RWPE2 (cell line): ENCODE data around the gene CDK13.

Source experiments
- ATAC-seq: fragments of 200-7000 bp; cut with Tn5 transposase; 3 replicates; pipeline ENCODE4 v1.9.1; 2021; ENCODE audit warnings: low read depth
- DNase-seq: peaks from one replicate; pipeline ENCODE4 v3.0.0-alpha.2; 2020; ENCODE audit warnings: low spot score
- H3K27ac ChIP-seq: fragments of 450-650 bp; 2 replicates; pipeline ENCODE4 v1.5.1; 2017; ENCODE audit warnings: mild to moderate bottlenecking; ENCODE audit not compliant: poor library complexity, severe bottlenecking
- H3K27me3 ChIP-seq: fragments of 250-450 bp; sonication (Bioruptor Pico); 2 replicates; pipeline ENCODE4 v1.5.1; 2021; ENCODE audit warnings: mild to moderate bottlenecking, moderate library complexity; ENCODE audit not compliant: insufficient read depth, poor library complexity, severe bottlenecking
- H3K36me3 ChIP-seq: fragments of 250-450 bp; sonication (Bioruptor Pico); 2 replicates; pipeline ENCODE4 v1.5.1; 2020; ENCODE audit warnings: low read depth, mild to moderate bottlenecking, moderate library complexity
- H3K4me1 ChIP-seq: fragments of 250-450 bp; sonication (Bioruptor Pico); 2 replicates; pipeline ENCODE4 v1.5.1; 2021; ENCODE audit warnings: mild to moderate bottlenecking, moderate library complexity; ENCODE audit not compliant: insufficient read depth, poor library complexity, severe bottlenecking
- H3K4me3 ChIP-seq: fragments of 250-450 bp; sonication (Bioruptor Pico); 2 replicates; pipeline ENCODE4 v1.5.1; 2021; ENCODE audit warnings: mild to moderate bottlenecking, moderate library complexity; ENCODE audit not compliant: severe bottlenecking
- H3K9me3 ChIP-seq: fragments of 250-450 bp; sonication (Bioruptor Pico); 2 replicates; pipeline ENCODE4 v1.5.1; 2021; ENCODE audit warnings: mild to moderate bottlenecking, moderate library complexity; ENCODE audit not compliant: severe bottlenecking
- TF ChIP-seq, protein P1 (sequence below): fragments of 450-650 bp; IDR thresholded peaks from one replicate; pipeline ENCODE4 v1.5.1; 2017; ENCODE audit warnings: mild to moderate bottlenecking, moderate library complexity; ENCODE audit not compliant: poor library complexity, severe bottlenecking

Gene CDK13

DNA sequence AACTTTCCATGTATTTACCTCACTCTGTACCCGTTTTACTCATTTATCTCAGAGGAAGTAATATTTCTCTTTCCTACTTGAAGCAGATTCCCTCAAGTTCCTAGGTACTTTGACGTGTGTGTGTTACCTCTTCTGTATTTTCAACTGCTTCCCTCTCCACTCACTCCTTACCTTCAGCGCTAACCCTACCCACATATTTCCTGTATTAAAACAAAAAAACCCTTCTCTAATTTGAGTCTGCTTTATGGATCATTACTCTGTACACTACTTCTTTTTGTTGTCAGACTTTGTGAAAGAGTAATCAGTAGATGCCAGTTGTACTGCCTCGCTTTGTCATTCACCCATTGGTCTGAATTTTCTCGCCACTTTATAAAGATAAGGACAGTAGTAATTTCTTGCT lies 74.0 kb downstream of the CDK13 start:
- no peaks in the 10 kb centered on the region for H3K27me3 ChIP-seq
- no peak for ATAC-seq

DNA sequence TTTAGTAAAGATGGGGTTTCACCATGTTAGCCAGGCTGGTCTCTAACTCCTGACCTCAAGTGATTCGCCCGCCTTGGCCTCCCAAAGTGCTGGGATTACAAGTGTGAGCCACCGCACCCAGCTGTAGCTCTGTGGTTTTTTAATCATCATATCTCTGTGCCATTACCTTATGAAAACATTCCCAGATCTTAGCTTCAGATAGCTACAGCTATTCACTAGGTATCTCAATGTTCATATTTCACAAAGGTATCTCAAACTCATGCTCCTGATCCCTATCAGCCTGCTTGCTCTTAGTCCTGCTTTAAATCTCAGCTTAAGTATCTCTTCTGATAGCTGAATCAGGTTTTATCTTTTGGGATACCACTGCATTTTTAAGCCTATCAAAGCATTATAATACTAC lies 74.8 kb downstream of the CDK13 start:
- ATAC-seq, result no peak
- DNase-seq, result no peak
- Histone ChIP-seq H3K4me1 (no peaks in the 10 kb centered on the region), H3K4me3 (no peak overlapping the region), H3K9me3 (no peaks in the 10 kb centered on the region), H3K36me3 (peaks cover 12% of the 10 kb centered on the region), H3K27me3 (no peaks in the 10 kb centered on the region), H3K27ac (no peak overlapping the region)
- TF ChIP-seq, protein P1, sequence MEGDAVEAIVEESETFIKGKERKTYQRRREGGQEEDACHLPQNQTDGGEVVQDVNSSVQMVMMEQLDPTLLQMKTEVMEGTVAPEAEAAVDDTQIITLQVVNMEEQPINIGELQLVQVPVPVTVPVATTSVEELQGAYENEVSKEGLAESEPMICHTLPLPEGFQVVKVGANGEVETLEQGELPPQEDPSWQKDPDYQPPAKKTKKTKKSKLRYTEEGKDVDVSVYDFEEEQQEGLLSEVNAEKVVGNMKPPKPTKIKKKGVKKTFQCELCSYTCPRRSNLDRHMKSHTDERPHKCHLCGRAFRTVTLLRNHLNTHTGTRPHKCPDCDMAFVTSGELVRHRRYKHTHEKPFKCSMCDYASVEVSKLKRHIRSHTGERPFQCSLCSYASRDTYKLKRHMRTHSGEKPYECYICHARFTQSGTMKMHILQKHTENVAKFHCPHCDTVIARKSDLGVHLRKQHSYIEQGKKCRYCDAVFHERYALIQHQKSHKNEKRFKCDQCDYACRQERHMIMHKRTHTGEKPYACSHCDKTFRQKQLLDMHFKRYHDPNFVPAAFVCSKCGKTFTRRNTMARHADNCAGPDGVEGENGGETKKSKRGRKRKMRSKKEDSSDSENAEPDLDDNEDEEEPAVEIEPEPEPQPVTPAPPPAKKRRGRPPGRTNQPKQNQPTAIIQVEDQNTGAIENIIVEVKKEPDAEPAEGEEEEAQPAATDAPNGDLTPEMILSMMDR, result no peak

More for the DNA sequence above, 74.0 kb downstream of the CDK13 start:
- Histone ChIP-seq H3K4me3 (no peak overlapping the region), H3K9me3 (no peaks in the 10 kb centered on the region), H3K36me3 (peaks cover 19% of the 10 kb centered on the region), H3K27ac (no peak overlapping the region), H3K4me1 (no peaks in the 10 kb centered on the region)
- no peak for DNase-seq
- TF ChIP-seq, protein P1, result no peak

DNA sequence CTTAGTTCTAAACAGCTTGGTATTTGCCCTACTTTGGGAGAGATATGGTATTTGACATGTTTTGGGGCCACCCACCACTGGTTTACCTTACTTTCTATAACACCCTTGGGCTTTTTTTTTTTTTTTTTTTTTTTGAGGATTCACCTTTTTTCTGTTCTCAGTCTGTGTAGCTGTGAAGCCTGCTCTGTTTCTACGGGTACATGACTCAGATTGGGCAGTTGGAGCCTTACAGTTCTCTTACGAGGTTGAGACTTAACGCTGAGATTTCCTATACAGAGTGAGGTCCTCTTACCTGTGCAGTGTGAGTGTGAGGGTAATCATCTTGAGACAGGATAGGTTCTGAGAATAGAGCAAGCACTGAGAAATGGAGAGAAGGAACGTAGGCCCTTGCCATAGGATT lies 77.5 kb downstream of the CDK13 start:
- TF ChIP-seq, protein P1, result no peak

DNA sequence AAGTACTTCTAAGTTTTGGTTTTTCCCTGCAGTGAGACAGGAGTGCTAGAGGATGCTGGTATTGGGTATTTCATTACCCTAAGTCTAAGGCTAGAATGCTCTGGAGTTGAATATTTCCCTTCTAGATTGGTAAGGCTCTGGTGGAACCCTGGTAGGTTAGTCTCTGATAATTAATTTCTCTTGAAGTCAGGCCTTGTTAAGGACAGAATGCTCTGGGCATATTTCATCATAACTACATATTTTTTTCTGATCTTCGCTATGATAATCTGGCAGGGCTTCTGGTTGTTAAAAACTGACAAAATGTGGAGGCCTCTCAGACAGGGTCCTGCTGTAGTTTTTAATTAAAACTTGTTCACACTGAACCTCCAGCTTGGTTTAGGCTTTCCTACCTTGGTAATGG lies 83.8 kb downstream of the CDK13 start:
- Histone ChIP-seq H3K27me3 (no peaks in the 10 kb centered on the region), H3K4me1 (no peaks in the 10 kb centered on the region), H3K9me3 (peaks cover 3% of the 10 kb centered on the region), H3K4me3 (no peak overlapping the region), H3K36me3 (peaks cover 11% of the 10 kb centered on the region), H3K27ac (no peak overlapping the region)
- no peak for ATAC-seq
- DNase-seq, result no peak
- TF ChIP-seq, protein P1, result no peak

More for the DNA sequence above, 77.5 kb downstream of the CDK13 start:
- no peaks in the 10 kb centered on the region for H3K27me3 ChIP-seq
- no peaks in the 10 kb centered on the region for H3K4me1 ChIP-seq
- H3K4me3 ChIP-seq, result no peak overlapping the region
- DNase-seq, result no peak
- no peak overlapping the region for H3K27ac ChIP-seq
- H3K9me3 ChIP-seq, result no peaks in the 10 kb centered on the region
- peaks cover 19% of the 10 kb centered on the region for H3K36me3 ChIP-seq
- ATAC-seq, result no peak

DNA sequence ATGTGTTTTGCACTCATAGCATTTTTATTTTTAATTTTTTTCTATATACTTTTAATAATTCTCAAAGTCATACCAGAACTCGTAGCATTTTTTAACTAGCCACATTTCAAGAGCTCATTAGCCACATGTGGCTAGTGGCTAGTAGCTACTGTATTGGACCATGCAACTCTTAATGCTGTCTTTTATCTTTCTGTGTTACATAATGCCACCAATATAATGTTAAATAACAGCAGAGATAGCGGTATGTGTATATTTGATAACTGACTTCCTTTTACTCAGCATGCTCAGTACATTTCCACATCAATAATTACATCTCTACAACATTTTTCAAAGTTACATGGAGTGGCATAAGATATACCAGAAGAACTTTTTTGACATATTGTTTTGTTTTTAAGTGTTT lies 91.4 kb downstream of the CDK13 start:
- Histone ChIP-seq H3K9me3 (peaks cover 3% of the 10 kb centered on the region), H3K27me3 (no peaks in the 10 kb centered on the region), H3K36me3 (peaks cover 11% of the 10 kb centered on the region), H3K27ac (no peak overlapping the region), H3K4me3 (no peak overlapping the region), H3K4me1 (no peaks in the 10 kb centered on the region)
- no peak for DNase-seq
- TF ChIP-seq, protein P1, result no peak
- no peak for ATAC-seq
